GM18867 (cell line): ENCODE results near the gene OTUD3.
"Not testable (repeated sequence)": the region's sequence is repeated elsewhere in the genome, so short reads cannot be mapped to it uniquely, and the experiment has no call there.

Experiments
- ATAC-seq: cut with Tn5 transposase; IDR thresholded peaks from one replicate; pipeline ENCODE4 v1.9.1; 2021; ENCODE audit warnings: mild to moderate bottlenecking, moderate library complexity; ENCODE audit not compliant: unreplicated experiment

OTUD3 gene

DNA sequence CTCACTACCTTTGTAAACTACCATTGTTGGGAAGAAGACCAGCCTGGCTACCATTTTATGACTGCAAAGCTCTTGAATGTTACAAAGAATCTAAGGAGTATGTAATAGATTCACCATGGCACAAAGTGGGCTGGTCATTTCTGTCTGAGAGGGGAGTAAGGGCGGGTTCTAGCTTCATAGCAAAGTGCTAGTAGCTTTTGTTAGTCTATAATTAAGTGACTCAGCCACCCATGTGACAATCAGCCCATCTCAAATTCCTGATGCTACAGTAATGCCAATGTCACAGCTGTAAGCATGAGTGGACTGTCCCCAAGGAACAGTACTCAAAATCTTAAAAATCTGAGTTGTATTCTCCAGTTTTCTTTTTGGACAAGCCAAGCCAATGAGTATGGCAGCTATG lies 15.4 kb upstream of the OTUD3 start:
- no peak for ATAC-seq

DNA sequence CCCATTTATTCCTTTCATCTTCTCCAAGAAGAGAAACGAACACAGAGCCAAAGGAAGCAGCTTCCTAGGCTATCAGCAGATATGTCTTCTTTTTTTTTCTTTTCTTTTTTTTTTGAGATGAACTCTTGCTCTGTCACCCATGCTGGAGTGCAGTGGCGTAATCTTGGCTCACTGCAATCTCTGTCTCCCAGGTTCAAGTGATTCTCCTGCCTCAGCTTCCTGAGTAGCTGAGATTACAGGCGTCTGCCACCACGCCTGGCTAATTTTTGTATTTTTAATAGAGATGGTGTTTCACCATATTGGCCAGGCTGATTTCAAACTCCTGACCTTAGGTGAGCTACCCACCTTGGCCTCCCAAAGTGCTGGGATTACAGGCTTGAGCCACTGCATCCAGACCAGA lies 13.6 kb upstream of the OTUD3 start:
- ATAC-seq = not testable (repeated sequence)

DNA sequence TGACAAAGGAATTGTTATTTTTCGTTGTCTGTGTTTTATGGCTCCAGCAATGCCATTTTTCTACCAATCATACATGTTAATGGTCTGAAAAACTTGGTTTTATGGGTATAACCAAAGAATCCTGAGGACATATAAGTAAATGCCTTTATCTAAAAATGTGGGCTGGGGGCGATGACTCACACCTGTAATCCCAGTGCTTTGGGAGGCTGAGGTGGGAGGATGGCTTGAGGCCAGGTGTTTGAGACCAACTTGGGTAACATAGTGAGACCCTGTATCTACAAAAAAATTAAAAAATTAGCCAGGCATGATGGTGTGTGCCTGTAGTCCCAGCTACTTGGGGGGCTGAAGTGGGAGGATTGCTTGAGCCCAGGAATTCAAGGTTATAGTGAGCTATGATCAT lies 12.7 kb upstream of the OTUD3 start:
- ATAC-seq = not testable (repeated sequence)

DNA sequence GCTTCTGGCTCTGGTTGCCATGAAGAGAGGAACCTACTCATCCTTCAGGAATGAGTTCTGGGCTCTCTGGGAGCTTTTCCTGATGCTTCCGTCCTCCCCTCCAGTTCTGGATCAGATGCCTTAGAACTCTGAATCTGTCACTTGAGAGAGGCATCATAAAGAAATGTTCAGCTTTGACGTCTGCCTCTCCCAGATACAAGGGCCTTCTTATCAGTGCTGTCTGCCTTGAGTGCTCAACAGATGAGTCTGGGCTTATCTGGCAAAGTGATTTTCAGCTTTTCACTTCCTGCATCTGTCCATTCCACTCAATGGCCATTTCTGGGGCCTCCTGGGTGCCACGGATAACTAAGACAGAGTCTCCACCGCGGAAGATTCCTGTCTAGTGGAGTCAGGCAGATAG lies 12.3 kb upstream of the OTUD3 start:
- ATAC-seq = no peak

DNA sequence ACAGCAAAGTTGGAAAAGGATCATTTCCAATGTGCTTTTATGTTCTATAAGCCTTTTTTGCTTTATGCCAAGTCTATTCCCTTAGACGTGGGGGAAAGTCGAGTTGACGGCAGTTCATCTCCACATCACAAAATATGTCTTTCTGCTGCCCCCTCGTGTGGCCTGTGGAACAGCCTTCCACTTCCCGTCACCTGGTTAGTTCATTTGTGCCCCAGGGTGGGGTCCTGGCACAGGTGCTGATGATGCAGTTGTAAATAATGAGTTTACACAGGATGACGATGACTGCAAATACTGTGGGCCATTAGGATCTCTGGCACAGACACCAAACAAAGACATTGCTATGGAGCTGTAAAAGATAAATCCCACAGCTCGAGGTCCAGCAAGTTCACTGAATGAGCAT lies 10.0 kb upstream of the OTUD3 start:
- ATAC-seq = no peak

DNA sequence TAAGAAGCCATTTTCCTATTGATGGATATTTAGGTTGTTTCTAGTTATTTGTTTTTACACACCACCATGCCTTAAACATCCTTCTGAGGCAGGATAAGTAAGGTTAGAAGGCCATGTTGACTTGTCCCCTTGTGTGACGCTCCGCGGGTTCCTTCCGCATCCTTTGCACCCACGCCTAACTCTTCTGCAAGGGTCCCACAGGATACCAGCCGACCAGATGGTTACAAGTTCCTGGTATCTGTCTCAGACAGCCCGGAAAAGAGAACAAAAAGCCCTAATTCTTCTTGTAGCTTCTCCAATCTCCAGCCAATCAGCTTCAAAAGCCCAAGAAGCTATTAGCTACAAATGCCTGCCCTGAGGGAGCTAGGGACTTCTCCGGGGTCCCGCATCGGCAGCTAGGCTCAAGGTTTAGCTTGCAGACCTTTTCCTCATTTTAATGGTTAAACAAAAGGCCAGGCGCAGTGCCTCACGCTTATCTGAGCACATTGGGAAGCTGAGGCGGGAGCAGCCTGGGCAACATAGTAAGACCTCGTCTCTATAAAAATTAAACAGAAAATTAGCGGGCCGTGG lies 4.9 kb upstream of the OTUD3 start:
- no peak for ATAC-seq

DNA sequence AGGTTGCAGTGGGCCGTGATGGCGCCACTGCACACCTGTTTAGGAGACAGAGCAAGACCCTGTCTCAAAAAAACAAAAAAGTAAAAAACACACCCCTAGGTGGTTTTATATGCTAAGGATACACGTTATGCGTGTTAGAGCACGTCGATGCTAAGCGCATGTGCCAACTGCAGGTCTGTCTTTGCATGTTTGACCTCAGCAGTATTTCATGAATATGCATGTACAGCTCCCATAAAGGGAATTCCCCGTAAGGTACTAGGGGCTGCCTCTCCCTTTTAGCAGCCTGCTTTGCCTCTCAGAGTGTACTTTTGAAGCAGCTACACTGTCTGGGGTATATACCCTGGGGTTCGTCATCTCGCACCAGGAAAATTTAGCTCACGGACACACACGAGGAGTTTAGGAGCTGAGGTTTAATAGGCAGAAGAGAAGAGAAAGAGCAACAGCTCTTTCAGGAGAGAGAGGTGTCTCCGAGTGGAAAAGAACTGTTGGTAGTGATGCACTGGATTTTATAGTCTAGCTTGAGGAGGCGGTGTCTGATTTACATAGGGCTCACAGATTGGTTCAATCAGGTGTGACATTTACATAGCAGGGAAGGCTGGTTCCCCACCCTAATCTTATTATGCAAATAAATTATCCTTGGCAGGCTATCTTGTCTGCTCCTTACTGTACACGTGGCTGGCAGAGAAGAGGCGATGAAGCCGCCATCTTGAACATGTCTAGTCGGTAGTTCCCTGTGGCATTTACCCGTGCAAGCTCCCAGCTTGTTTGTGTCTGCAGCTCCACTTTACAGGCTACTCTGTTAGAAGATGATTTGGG lies 4.2 kb upstream of the OTUD3 start:
- ATAC-seq = no peak

DNA sequence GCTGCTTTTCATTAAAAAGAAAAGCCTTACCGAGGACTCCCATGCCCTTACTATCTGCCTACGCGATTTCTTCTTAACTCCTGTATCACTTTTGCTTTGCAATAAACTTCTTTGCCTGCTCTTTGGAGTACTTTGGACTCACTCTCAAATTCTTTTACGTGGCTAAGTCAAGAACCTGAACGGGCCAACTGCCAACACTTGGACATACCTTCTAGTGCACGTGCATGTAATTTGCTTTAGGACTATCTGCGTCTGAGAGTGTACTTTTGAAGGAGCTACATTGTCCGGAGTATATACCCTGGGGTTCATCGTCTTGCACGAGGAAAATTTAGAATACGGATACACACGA lies 3.6 kb upstream of the OTUD3 start:
- no peak for ATAC-seq

DNA sequence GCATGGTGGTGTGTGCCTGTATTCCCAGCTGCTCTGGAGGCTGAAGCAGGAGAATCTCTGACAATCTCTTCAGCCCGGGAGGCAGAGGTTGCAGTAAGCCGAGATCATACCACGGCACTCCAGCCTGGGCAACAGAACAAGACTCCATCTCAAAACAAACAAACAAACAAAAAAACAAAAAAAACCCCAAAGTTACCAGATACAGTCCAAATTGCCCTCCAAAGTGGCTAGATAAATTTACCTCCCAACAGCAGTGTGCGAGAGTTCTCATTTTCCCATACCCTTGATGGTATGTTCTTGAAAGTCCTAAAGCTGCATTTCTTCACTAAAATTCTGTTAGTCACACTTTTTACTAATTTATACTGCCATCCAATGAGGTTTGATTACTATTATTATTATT lies 3.0 kb upstream of the OTUD3 start:
- ATAC-seq = no peak

DNA sequence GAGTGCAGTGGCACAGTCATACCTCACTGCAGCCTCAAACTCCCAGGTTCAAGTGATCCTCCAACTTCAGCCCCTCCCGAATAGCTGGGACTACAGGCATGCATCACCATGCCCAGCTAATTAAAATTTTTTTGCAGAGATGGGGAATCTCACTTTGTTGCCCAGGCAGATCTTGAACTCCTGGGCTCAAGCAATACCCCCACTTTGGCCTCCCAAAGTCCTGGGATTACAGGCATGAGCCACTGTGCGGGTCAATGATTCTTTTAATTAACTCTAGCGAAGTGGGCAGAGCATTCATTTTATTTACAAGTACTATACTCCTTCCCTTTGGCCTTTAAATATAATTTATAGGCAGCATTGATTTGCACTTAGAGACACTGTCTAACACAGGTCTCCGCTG lies 2.5 kb upstream of the OTUD3 start:
- ATAC-seq = no peak

DNA sequence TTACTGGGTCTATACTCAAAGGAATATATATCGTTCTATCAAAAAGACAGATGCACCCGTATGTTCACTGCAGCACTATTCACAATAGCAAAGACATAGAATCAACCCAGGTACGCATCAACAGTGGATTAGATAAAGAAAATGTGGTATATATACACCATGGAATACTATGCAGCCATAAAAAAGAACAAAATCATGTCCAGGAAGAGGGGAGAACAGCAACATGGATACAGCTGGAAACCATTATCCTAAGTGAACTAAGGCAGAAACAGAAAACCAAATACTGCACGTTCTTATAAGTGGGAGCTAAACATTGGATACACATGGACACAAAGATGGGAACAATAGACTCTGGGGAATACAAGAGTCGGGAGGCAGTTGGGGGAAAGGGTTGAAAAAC lies 1.4 kb upstream of the OTUD3 start:
- ATAC-seq = not testable (repeated sequence)

DNA sequence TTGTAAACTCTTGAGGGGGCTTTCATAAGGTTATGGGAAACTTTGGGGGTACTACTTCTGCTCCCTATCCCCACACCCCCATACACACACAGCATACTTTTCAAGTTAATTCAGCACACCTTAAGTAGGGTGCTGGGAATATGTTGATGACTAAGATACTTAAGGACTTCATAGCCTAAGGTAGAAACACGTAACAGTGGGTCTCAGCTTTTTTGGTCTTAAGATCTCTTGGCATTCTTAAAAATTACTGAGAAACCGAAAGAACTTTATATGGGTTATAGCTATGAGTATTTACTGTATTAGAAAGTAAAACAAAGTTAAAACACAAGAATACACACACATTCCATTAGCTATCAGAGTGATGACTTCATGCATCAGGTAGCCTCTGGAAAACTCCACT lies 2.1 kb downstream of the OTUD3 start:
- no peak for ATAC-seq

DNA sequence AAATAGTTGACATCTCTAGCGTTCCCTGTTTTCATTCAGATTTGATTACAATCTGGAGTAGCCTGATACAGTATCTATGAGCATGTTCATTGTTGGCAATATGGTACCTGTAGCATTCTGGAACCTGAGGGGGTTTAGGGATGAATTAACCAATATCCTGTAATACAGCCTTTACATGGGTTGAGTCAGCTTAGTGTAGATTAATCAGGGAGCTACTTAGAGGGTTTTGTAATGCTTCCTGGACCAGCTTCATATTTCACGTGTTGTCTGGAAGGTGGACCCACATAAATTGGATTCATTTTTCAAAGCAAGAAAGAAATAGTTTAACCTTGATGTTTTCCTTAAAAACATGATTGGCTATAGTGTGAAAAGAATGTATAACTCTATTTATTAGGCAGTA lies 3.6 kb downstream of the OTUD3 start:
- ATAC-seq = no peak

DNA sequence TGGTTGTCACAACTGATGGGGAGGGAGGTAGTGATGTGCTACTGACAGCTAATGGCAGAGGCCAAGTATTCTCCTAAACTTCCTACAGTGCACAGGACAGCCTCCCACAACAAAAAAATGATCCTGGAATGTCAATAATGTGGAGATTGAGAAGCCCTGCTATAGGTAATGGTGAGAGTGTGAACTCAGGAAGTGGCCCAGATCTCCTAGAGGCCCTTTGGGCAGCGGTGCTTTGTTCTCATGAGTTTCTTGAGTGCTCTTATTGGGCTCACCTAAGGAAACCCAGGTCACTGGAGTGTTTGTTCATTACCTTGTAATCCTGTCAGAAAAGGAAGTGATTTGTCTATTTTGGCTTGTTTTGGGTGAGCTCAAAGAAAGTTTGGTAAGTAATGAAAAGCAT lies 5.9 kb downstream of the OTUD3 start:
- ATAC-seq = no peak

DNA sequence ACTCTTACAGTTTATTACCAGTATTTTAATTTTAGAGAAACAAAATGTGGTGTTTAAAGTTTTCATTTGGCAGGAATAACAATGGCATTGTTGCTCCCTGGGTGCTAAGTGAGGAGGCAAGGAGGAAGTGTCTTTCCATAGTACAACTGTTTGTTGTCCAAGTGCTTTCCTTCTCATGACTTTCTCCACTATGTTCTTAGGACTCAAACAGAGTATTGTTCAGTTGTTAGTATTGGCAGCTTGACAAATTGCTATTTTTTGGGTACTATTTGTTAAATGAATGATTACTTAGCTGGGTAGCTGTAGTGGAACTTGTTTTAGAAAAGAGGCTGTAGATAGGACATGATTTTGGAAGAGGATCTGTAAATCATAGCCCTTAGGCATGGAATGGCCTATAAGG lies 7.5 kb downstream of the OTUD3 start:
- no peak for ATAC-seq

DNA sequence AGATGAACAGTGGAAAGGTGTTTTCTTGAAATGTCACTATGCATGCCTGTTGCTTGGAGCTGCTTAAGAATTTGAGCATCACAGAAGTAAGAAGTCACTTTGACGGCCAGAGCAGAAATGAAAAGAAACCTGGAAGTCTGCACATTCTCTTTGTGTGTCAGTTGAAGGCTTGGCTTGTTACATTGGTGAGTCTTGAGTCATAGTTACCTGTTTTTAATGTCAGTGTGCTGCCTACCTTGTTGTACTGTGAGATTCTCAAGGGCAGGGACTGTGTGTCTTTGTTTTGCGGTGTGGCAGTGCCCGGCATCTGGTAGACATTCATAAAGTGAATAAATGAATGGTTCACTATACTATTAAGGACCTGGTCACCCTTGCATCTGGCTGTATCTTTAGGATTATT lies 9.9 kb downstream of the OTUD3 start:
- ATAC-seq = no peak

DNA sequence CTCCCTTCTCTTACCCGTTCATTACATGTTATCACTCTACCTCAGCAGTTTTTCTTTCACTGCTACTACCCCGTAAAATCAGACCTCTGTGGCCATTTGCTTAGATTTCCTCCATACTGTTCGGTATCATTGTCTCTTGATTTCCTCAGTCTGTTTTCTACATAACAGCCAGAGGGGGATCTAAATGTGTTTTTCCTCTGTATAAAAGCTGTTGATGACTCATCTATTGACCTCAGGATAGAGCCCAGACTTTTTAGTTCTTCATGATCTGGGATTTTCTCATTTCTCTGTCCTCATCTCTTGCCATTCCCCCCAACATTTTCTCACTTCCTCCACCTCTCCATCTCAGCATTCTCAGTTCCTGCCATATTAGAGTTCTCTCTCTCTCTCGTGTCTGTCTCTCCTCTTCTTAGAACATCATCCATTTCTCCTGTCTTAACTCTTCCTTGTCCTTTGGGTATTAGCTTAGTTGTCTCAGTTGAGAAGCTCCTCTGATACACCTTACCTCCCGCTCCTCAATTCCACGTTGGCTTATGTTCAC lies 10.5 kb downstream of the OTUD3 start:
- no peak for ATAC-seq

DNA sequence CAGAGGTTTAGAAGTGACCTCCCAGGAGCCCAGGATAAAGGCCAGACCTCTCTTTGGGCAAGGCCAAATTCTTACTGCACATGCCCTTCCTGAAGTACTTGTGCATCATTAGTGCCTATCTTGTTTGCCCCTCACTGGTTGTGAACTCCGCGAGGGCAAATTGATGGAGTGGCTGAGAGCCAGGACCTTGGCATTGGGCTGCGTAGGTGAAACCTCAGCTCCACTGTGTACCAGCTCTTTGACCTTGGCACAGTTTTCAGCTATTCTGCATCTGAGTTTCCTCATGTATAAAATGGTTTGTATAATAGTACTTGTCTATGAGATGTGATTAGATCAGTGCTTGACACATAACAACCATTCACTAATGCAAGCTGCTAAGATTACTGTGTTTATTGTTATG lies 11.5 kb downstream of the OTUD3 start:
- no peak for ATAC-seq

DNA sequence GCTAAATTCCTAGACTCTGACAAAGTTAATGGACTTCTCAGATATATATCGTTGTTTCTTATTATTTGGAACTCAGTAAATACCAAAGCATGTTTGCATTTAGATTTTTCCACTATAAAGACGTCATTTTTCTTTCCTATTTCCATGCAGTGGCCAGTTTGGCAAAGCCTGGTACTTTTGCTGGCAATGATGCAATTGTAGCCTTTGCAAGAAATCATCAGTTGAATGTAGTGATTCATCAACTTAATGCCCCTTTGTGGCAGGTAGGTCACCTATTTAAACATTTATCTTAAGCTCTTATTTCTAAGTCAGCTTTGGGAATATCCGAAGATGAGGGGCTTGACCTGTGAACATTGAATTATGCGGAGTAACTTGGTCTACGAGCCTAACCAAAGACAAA lies 12.0 kb downstream of the OTUD3 start:
- ATAC-seq = no peak

DNA sequence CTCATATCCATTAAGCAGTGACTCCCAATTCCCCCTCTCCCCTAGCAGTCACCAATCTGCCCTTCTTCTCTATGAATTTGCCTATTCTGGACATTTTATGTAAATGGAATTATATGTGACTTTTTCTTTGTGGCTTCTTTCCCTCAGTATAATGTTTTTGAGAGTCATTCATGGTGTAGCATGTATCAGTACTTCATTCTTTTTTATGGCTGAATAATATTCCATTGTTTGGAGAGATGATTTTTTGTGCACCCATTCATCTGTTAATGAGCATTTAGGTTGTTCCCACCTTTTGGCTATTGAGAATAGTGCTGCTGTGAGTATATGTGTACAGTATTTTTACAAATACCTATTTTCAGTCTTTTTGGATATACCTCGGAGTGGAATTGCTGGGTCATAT lies 19.5 kb downstream of the OTUD3 start:
- no peak for ATAC-seq

DNA sequence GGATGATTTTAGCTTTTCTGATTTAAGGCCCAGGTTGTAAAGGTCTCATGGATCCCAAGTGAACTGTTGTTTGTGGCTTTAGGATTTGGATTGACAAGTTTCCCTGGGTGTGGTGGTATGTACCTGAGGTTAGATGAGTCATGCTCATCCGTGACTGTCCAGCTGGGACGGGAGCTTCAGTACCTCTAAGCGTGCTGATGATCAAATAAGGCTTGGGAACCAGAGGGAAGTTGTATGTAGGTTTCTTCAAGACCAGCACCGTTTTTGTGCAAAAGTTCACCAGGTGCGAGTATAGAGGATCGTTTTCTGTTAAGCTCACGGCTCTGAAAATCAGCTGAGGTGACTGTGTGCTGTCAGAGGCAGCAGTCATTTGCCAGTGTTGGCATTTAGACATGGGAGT lies 21.4 kb downstream of the OTUD3 start:
- ATAC-seq = no peak

DNA sequence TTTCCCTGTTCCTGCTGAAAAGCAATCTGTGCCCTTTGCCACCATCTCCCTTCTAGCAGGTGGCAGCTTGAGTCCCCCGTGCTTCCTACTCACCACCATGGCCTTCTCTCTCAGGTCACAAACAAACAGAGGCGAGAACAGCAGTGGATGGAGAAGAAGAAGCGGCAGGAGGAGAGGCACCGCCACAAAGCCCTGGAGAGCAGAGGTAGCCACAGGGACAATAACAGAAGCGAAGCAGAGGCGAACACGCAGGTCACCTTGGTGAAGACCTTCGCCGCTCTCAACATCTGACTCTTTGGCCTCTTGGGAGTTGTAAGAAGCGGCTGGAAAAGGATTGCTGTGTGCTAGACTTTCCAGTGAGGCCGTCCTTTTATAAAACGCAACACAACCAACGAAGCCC lies 25.3 kb downstream of the OTUD3 start:
- ATAC-seq = no peak

DNA sequence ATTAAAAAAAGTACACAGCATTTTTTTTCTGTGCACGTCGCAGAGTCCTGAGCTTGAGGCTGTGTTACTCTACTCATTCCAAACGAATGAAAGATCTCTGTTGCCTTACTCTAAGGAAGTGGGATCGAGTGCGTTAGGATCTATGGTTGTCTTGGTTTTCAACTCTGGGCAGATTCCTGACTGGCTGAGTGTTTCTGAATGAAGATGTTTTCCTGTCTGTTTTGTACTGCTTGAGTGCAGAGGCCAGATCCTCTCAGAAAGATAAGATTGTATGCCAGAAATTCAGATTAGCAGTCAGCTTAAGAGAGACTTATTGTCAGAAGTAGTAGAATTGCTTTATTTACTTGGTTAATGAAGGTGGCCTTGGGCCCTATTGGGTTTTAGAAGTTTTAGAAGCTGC lies 27.2 kb downstream of the OTUD3 start:
- no peak for ATAC-seq
